NOMO-1 treated with DMSO at 0.1 percent for 48 hours (cell line): ENCODE results near the gene TMEM260.
"Not testable (repeated sequence)": the region's sequence is repeated elsewhere in the genome, so short reads cannot be mapped to it uniquely, and the experiment has no call there.

Experiments
- DNase-seq: peaks from one replicate; lab custom pipeline; 2025; ENCODE audit not compliant: unreplicated experiment; lab: John Stamatoyannopoulos, UW

TMEM260 gene

GRCh38 chr14:56666716-56667115 lies 87.1 kb downstream of the TMEM260 start:
- DNase-seq = no peak

- not testable (repeated sequence) for DNase-seq
Measured at GRCh38 chr14:56667290-56667689, 87.7 kb downstream of the TMEM260 start.

- no peak for DNase-seq
Measured at GRCh38 chr14:56676042-56676441, 96.4 kb downstream of the TMEM260 start.

GRCh38 chr14:56678838-56679237 lies 99.2 kb downstream of the TMEM260 start:
- no peak for DNase-seq

- DNase-seq = no peak
Measured at GRCh38 chr14:56686416-56686815, 106.8 kb downstream of the TMEM260 start.

GRCh38 chr14:56687123-56687522 lies 107.5 kb downstream of the TMEM260 start:
- no peak for DNase-seq

- DNase-seq = no peak
Measured at GRCh38 chr14:56694609-56695008, 115.0 kb downstream of the TMEM260 start.

- DNase-seq = not testable (repeated sequence)
Measured at GRCh38 chr14:56695216-56695615, 115.6 kb downstream of the TMEM260 start.
